HepG2 (cell line): ENCODE measurements around the gene ROM1. TPM values are rescaled to one million over a fixed set of nuclear protein-coding genes. Genes with fewer than 3 reads are reported as not detected.

Experiments used
- CBX5 ChIP-seq: sonication (generic); formaldehyde crosslinking; IDR thresholded peaks from 2 replicates; pipeline ENCODE4 v1.4.0; 2020; ENCODE audit warnings: missing genetic modification reagents, borderline replicate concordance
- ERF ChIP-seq: IDR thresholded peaks from 2 replicates; pipeline ENCODE4 v1.6.1; 2018; ENCODE audit warnings: missing biosample characterization, missing genetic modification reagents
- FOXC1 ChIP-seq: sonication (generic); formaldehyde crosslinking; IDR thresholded peaks from 2 replicates; pipeline ENCODE4 v1.8.0; 2022; ENCODE audit warnings: mild to moderate bottlenecking, missing genetic modification reagents, borderline replicate concordance
- GLMP ChIP-seq: sonication (generic); formaldehyde crosslinking; IDR thresholded peaks from 2 replicates; pipeline ENCODE4 v1.9.0; 2021; ENCODE audit warnings: missing genetic modification reagents, mild to moderate bottlenecking, borderline replicate concordance
- GTF3A ChIP-seq: sonication (generic); formaldehyde crosslinking; conservative IDR thresholded peaks from 2 replicates; pipeline ENCODE4 v1.4.0; 2020; ENCODE audit warnings: mild to moderate bottlenecking, missing genetic modification reagents
- MAFK ChIP-seq, 2 experiments: IDR thresholded peaks in 1 of 2; conservative IDR thresholded peaks in 1 of 2; 2 replicates each; pipeline ENCODE4 v1.6.1; 2011; ENCODE audit warnings: improper control_type of control experiment in 2 of 2, low read length in 2 of 2
- SCMH1 ChIP-seq: sonication (generic); formaldehyde crosslinking; IDR thresholded peaks from 2 replicates; pipeline ENCODE4 v1.9.0; 2021; ENCODE audit warnings: missing genetic modification reagents, mild to moderate bottlenecking, borderline replicate concordance
- SKI ChIP-seq: fragments of 450-650 bp; IDR thresholded peaks from one replicate; pipeline ENCODE4 v1.6.1; 2018; ENCODE audit warnings: mild to moderate bottlenecking; ENCODE audit not compliant: partially characterized antibody
- ZFP62 ChIP-seq: sonication (generic); formaldehyde crosslinking; IDR thresholded peaks from 2 replicates; pipeline ENCODE4 v1.4.0; 2020; ENCODE audit warnings: missing genetic modification reagents
- ZNF558 ChIP-seq: sonication (generic); formaldehyde crosslinking; IDR thresholded peaks from 2 replicates; pipeline ENCODE4 v1.9.0; 2022; ENCODE audit warnings: mild to moderate bottlenecking, missing genetic modification reagents, borderline replicate concordance
- ZNF614 ChIP-seq: IDR thresholded peaks from 2 replicates; pipeline ENCODE4 v1.6.1; 2018; ENCODE audit warnings: missing biosample characterization, missing genetic modification reagents, inconsistent platforms, borderline replicate concordance
- ZNF687 ChIP-seq: sonication (generic); formaldehyde crosslinking; IDR thresholded peaks from 2 replicates; pipeline ENCODE4 v1.5.1; 2020; ENCODE audit warnings: mild to moderate bottlenecking, missing genetic modification reagents, moderate library complexity
- ZNF749 ChIP-seq: sonication (generic); formaldehyde crosslinking; IDR thresholded peaks from 2 replicates; pipeline ENCODE4 v1.8.0; 2022; ENCODE audit warnings: mild to moderate bottlenecking, missing genetic modification reagents, moderate library complexity, borderline replicate concordance
- polyA plus RNA-seq, 8 experiments: library from polyadenylated mRNA; depleted of rRNA in 3 of 8; stranded (reverse) in 7 of 8; unstranded in 1 of 8; fragments of >200 nt; fragmentation: Illumina TruSeq in 4 of 8; extraction: Trizol in 4 of 8; gene quantifications; 2 replicates each; pipeline versions ENCODE4 v1.2.1 to v1.2.3, GENCODE V29; 2011 to 2016; ENCODE audit warnings: low read depth in 4 of 8, missing spikeins in 1 of 8, mixed read lengths in 1 of 8; ENCODE audit not compliant: insufficient read depth in 1 of 8
- total RNA-seq, 5 experiments: library from RNA; depleted of rRNA; stranded (reverse); fragments of >200 nt; fragmentation: Illumina TruSeq; extraction: Trizol; gene quantifications; 2 replicates each; pipeline ENCODE4 v1.2.3, GENCODE V29; 2016; ENCODE audit warnings: low read depth in 1 of 5
- TF ChIP-seq, protein P1 (sequence below): sonication (generic); formaldehyde crosslinking; IDR thresholded peaks from 2 replicates; pipeline ENCODE4 v1.5.1; 2020; ENCODE audit warnings: mild to moderate bottlenecking, missing genetic modification reagents, borderline replicate concordance

ROM1 gene
- total and polyA plus RNA-seq, 2 of the 13 experiments (the other 11 are each of a cell fraction or from before 2014, with no cell fraction given): 1.2 to 2.4 TPM

DNA sequence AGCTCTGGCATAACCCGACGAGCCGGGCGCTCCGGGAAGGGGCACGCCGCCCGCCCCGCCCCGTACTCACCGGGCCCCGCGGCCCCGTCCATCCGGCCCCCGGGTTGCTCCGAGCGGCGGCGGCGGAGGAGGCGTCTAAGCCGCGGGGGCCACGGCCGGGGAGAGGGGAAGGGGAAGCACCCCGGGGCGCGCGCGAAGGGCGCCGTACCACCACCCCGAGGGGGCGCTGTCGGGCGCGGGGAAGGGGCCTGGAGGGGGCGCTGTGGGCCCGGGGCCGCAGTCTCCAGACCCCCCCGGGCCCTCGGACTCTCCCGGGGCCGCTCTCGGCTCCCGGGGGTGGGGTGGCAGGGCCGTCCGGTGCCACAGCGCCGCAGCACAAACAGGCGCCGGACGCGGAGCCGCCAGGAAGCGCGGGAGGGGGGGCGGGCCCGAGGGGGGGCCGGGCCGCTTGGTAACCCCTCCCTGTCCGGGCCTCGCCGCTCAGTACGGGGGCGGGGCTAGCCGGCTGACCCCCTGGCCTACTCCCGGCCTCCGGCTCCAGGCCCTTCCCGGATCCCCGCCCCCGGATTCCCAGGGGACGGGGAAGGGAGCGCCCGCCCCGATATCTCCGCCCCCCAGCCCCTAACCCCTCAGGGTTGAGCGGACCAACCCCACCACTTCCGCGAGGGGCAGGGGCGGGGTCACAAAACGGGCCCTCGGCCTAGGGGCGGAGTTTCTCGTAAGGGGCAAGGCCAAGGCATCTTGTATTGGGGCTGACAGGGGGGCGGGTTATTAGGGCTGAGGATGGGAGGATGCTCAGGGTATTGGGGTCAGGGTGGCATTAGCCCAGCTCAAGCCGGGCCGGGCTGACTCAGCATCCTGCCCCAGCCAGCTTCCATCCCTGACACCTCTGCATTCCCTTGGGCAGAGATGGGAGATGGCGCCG lies at the start of gene ROM1, which contains the start of gene EML3 (continued):
- no peak for TF ChIP-seq GTF3A (CRISPR knock-in tag)
- TF ChIP-seq ZFP62 (CRISPR knock-in tag): no peak
- no peak for TF ChIP-seq SKI
- no peak for TF ChIP-seq ZNF558 (CRISPR knock-in tag)
- TF ChIP-seq, protein P1, sequence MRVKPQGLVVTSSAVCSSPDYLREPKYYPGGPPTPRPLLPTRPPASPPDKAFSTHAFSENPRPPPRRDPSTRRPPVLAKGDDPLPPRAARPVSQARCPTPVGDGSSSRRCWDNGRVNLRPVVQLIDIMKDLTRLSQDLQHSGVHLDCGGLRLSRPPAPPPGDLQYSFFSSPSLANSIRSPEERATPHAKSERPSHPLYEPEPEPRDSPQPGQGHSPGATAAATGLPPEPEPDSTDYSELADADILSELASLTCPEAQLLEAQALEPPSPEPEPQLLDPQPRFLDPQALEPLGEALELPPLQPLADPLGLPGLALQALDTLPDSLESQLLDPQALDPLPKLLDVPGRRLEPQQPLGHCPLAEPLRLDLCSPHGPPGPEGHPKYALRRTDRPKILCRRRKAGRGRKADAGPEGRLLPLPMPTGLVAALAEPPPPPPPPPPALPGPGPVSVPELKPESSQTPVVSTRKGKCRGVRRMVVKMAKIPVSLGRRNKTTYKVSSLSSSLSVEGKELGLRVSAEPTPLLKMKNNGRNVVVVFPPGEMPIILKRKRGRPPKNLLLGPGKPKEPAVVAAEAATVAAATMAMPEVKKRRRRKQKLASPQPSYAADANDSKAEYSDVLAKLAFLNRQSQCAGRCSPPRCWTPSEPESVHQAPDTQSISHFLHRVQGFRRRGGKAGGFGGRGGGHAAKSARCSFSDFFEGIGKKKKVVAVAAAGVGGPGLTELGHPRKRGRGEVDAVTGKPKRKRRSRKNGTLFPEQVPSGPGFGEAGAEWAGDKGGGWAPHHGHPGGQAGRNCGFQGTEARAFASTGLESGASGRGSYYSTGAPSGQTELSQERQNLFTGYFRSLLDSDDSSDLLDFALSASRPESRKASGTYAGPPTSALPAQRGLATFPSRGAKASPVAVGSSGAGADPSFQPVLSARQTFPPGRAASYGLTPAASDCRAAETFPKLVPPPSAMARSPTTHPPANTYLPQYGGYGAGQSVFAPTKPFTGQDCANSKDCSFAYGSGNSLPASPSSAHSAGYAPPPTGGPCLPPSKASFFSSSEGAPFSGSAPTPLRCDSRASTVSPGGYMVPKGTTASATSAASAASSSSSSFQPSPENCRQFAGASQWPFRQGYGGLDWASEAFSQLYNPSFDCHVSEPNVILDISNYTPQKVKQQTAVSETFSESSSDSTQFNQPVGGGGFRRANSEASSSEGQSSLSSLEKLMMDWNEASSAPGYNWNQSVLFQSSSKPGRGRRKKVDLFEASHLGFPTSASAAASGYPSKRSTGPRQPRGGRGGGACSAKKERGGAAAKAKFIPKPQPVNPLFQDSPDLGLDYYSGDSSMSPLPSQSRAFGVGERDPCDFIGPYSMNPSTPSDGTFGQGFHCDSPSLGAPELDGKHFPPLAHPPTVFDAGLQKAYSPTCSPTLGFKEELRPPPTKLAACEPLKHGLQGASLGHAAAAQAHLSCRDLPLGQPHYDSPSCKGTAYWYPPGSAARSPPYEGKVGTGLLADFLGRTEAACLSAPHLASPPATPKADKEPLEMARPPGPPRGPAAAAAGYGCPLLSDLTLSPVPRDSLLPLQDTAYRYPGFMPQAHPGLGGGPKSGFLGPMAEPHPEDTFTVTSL (CRISPR knock-in tag): no peak
- TF ChIP-seq ZNF687 (CRISPR knock-in tag): peak; percentile 22; the same call in 1 of the 2 replicates
- TF ChIP-seq ZNF749: 0 out of 2 replicates have a peak, but pooled peaks have one; percentile 50
- TF ChIP-seq MAFK (conservative IDR thresholded peaks at IDR 0.05 in 1 of 2, IDR thresholded peaks at IDR 0.05 in 1 of 2; ENCODE audit: low read length in 2 of 2): peak; percentile 50 to 54; a peak in 3 of 4 replicates
- no peak for TF ChIP-seq ZNF614 (CRISPR knock-in tag)
- TF ChIP-seq ERF (CRISPR knock-in tag): no peak
- no peak for TF ChIP-seq GLMP (CRISPR knock-in tag)
- no peak for TF ChIP-seq FOXC1 (CRISPR knock-in tag)
- no peak for TF ChIP-seq CBX5 (CRISPR knock-in tag)
- TF ChIP-seq SCMH1: no peak
